ENCODE results near the gene TRIM28. TPM values are rescaled to one million over a fixed set of nuclear protein-coding genes. Genes with fewer than 3 reads are reported as not detected.

TRIM28 gene
- total and polyA plus RNA-seq, 7 donors = 84.8 to 236 (median 201) TPM

DNA sequence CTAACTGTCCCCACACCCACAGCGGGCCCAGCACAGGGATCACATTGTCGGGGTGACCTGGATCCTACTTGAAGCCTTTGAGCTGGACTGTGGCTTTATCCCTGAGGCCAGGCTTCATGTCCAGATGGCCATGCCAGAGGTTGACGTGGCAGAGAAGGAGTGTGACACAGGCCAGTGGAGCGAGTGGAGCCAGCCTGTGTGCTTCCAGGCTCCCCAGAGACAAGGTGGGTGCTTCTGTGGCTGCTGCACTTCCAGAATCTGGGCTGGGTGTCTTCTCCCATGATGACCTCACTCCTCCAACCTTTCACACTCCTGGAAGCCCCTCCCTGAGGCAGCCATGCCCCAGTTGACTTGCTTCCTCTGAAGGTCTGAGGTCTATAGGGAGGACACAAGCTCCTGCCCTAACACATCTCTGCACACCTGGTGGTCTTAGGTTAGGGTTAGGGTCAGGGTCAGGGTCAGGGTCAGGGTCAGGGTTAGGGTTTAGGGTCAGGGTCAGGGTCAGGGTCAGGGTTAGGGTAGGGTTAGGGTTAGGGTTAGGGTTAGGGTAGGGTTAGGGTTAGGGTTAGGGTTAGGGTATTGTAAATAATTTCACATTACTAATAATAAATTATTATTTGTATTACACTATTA, 42.4 kb downstream of the TRIM28 start:
- Histone ChIP-seq H3K36me3 (peaks cover 0 to 27% (median 12%) of the 10 kb centered on the region in 4 donors), H3K9me3 (no peaks in the 10 kb centered on the region), H3K27ac (no peak overlapping the region), H3K4me3 (no peak overlapping the region), H3K4me1 (peaks cover 0 to 8% (median 7%) of the 10 kb centered on the region in 4 donors), H3K27me3 (no peaks in the 10 kb centered on the region)
- DNase-seq = peak; percentile 60
- WGBS, 2 donors = 93 to 94% methylated on average over 4 of the region's 4 CpGs
- intact Hi-C loops (cut with DNase I) = no loop called here
- TF ChIP-seq, protein P1, sequence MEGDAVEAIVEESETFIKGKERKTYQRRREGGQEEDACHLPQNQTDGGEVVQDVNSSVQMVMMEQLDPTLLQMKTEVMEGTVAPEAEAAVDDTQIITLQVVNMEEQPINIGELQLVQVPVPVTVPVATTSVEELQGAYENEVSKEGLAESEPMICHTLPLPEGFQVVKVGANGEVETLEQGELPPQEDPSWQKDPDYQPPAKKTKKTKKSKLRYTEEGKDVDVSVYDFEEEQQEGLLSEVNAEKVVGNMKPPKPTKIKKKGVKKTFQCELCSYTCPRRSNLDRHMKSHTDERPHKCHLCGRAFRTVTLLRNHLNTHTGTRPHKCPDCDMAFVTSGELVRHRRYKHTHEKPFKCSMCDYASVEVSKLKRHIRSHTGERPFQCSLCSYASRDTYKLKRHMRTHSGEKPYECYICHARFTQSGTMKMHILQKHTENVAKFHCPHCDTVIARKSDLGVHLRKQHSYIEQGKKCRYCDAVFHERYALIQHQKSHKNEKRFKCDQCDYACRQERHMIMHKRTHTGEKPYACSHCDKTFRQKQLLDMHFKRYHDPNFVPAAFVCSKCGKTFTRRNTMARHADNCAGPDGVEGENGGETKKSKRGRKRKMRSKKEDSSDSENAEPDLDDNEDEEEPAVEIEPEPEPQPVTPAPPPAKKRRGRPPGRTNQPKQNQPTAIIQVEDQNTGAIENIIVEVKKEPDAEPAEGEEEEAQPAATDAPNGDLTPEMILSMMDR (IDR thresholded peaks at IDR 0.05) = no peak
- TF ChIP-seq EP300 (IDR thresholded peaks at IDR 0.05) (no peak), POLR2A (IDR thresholded peaks at IDR 0.05) (no peak), POLR2AphosphoS5 (IDR thresholded peaks at IDR 0.05) (no peak)

Small RNAs within 50 kb of the gene (small RNA-seq; reads per million reads assigned to genes)
- gene MIR6807 = 0 reads per million in 3 donors
- gene RN7SL525P = 0 reads per million in 3 donors

Other genes with a start within 250 kb of the TRIM28 start
- gene ERVK3-1, start 238.7 kb upstream of the TRIM28 start, total RNA-seq = 10 to 100 TPM; 41.7 to 49.4 (median 44.0) TPM
- 10 to 100 TPM; 23.6 to 35.0 (median 27.6) TPM for gene ERVK3-1, start 238.7 kb upstream of the TRIM28 start, polyA plus RNA-seq
- 1 to 10 TPM; 1.4 to 3.6 (median 2.2) TPM for gene ZSCAN22, start 217.1 kb upstream of the TRIM28 start, total RNA-seq
- gene ZSCAN22, start 217.1 kb upstream of the TRIM28 start, polyA plus RNA-seq = 1 to 10 TPM in 1 of 3 donors, under 1 TPM in 2; 0.60 to 1.3 (median 0.69) TPM
- 10 to 100 TPM in 2 of 4 donors, 1 to 10 TPM in 2; 1.9 to 17.4 (median 12.1) TPM for gene A1BG, start 190.6 kb upstream of the TRIM28 start, total RNA-seq
- gene A1BG, start 190.6 kb upstream of the TRIM28 start, polyA plus RNA-seq = 10 to 100 TPM in 2 of 3 donors, 1 to 10 TPM in 1; 7.2 to 23.4 (median 16.0) TPM
- gene ZNF497, start 181.3 kb upstream of the TRIM28 start, total RNA-seq = under 1 TPM; 0.28 to 0.54 (median 0.43) TPM
- under 1 TPM in 2 of 3 donors, not detected in 1; 0.46 to 0.79 TPM for gene ZNF497, start 181.3 kb upstream of the TRIM28 start, polyA plus RNA-seq
- gene ZNF837, start 163.0 kb upstream of the TRIM28 start, total RNA-seq = 1 to 10 TPM in 3 of 4 donors, under 1 TPM in 1; 0.66 to 2.2 (median 1.5) TPM
- 1 to 10 TPM; 1.2 to 2.5 (median 1.8) TPM for gene ZNF837, start 163.0 kb upstream of the TRIM28 start, polyA plus RNA-seq
- gene RPS5, start 156.8 kb upstream of the TRIM28 start, total RNA-seq = 1,000 to 10,000 TPM; 1,322 to 2,581 (median 2,411) TPM
- 1,000 to 10,000 TPM; 1,097 to 1,974 (median 1,406) TPM for gene RPS5, start 156.8 kb upstream of the TRIM28 start, polyA plus RNA-seq
- gene RNF225, start 148.4 kb upstream of the TRIM28 start, total RNA-seq = not detected
- gene RNF225, start 148.4 kb upstream of the TRIM28 start, polyA plus RNA-seq = under 1 TPM in 1 of 3 donors, not detected in 2; 0.07 TPM
- 10 to 100 TPM in 2 of 4 donors, 1 to 10 TPM in 2; 8.2 to 21.4 (median 12.0) TPM for gene ZNF584, start 135.4 kb upstream of the TRIM28 start, total RNA-seq
- 1 to 10 TPM; 3.0 to 7.3 (median 4.8) TPM for gene ZNF584, start 135.4 kb upstream of the TRIM28 start, polyA plus RNA-seq
- gene ZNF132, start 103.9 kb upstream of the TRIM28 start, total RNA-seq = 10 to 100 TPM in 1 of 4 donors, 1 to 10 TPM in 3; 5.3 to 12.2 (median 6.4) TPM
- 1 to 10 TPM in 1 of 3 donors, under 1 TPM in 1, not detected in 1; 0.60 to 1.7 TPM for gene ZNF132, start 103.9 kb upstream of the TRIM28 start, polyA plus RNA-seq
- gene ZNF324B, start 92.4 kb upstream of the TRIM28 start, total RNA-seq = 1 to 10 TPM; 5.4 to 9.7 (median 6.1) TPM
- gene ZNF324B, start 92.4 kb upstream of the TRIM28 start, polyA plus RNA-seq = 1 to 10 TPM in 2 of 3 donors, under 1 TPM in 1; 0.60 to 5.3 (median 2.1) TPM
- 10 to 100 TPM; 10.5 to 16.4 (median 14.0) TPM for gene ZNF324, start 77.0 kb upstream of the TRIM28 start, total RNA-seq
- gene ZNF324, start 77.0 kb upstream of the TRIM28 start, polyA plus RNA-seq = 1 to 10 TPM; 3.6 to 8.8 (median 4.6) TPM
- 10 to 100 TPM; 10.7 to 20.8 (median 16.5) TPM for gene ZNF446, start 67.7 kb upstream of the TRIM28 start, total RNA-seq
- 10 to 100 TPM in 1 of 3 donors, 1 to 10 TPM in 2; 4.4 to 11.4 (median 5.4) TPM for gene ZNF446, start 67.7 kb upstream of the TRIM28 start, polyA plus RNA-seq
- gene SLC27A5, start 32.1 kb upstream of the TRIM28 start, total RNA-seq = 10 to 100 TPM in 1 of 4 donors, 1 to 10 TPM in 3; 4.2 to 13.5 (median 8.7) TPM
- 10 to 100 TPM in 1 of 3 donors, 1 to 10 TPM in 2; 2.3 to 22.9 (median 6.0) TPM for gene SLC27A5, start 32.1 kb upstream of the TRIM28 start, polyA plus RNA-seq
- gene ZBTB45, start 24.3 kb upstream of the TRIM28 start, total RNA-seq = 10 to 100 TPM in 1 of 4 donors, 1 to 10 TPM in 3; 7.6 to 13.8 (median 8.4) TPM
- gene ZBTB45, start 24.3 kb upstream of the TRIM28 start, polyA plus RNA-seq = 10 to 100 TPM in 1 of 3 donors, 1 to 10 TPM in 2; 4.9 to 10.2 (median 6.0) TPM
- 100 to 1,000 TPM; 101 to 144 (median 136) TPM for gene CHMP2A, start 11.0 kb downstream of the TRIM28 start, total RNA-seq
- 100 to 1,000 TPM; 196 to 372 (median 300) TPM for gene CHMP2A, start 11.0 kb downstream of the TRIM28 start, polyA plus RNA-seq
- 10 to 100 TPM; 22.4 to 37.5 (median 30.3) TPM for gene UBE2M, start 14.5 kb downstream of the TRIM28 start, total RNA-seq
- 10 to 100 TPM; 48.0 to 58.5 (median 57.8) TPM for gene UBE2M, start 14.5 kb downstream of the TRIM28 start, polyA plus RNA-seq
- gene MZF1, start 29.3 kb downstream of the TRIM28 start, total RNA-seq = 10 to 100 TPM; 13.6 to 31.5 (median 20.1) TPM
- gene MZF1, start 29.3 kb downstream of the TRIM28 start, polyA plus RNA-seq = 10 to 100 TPM in 1 of 3 donors, 1 to 10 TPM in 2; 5.8 to 28.7 (median 9.0) TPM